HG03439 (cell line): Measurements from ENCODE around the gene CYSRT1.
"Not testable (repeated sequence)": the region's sequence is repeated elsewhere in the genome, so short reads cannot be mapped to it uniquely, and the experiment has no call there.

Source experiments
- ATAC-seq: cut with Tn5 transposase; IDR thresholded peaks from one replicate; pipeline ENCODE4 v1.9.1; 2021; ENCODE audit warnings: mild to moderate bottlenecking, moderate library complexity; ENCODE audit not compliant: unreplicated experiment

CYSRT1 gene

GRCh38 chr9:137250329-137251193 is 25.6 kb downstream of the CYSRT1 start:
- ATAC-seq: no peak

- ATAC-seq: no peak
Measured at GRCh38 chr9:137251194-137251461, 26.2 kb downstream of the CYSRT1 start, which contains the start of gene STPG3. TSS of gene STPG3 (plus strand) at chr9:137251286. CDS start at chr9:137251287, 1 bp downstream.

DNA sequence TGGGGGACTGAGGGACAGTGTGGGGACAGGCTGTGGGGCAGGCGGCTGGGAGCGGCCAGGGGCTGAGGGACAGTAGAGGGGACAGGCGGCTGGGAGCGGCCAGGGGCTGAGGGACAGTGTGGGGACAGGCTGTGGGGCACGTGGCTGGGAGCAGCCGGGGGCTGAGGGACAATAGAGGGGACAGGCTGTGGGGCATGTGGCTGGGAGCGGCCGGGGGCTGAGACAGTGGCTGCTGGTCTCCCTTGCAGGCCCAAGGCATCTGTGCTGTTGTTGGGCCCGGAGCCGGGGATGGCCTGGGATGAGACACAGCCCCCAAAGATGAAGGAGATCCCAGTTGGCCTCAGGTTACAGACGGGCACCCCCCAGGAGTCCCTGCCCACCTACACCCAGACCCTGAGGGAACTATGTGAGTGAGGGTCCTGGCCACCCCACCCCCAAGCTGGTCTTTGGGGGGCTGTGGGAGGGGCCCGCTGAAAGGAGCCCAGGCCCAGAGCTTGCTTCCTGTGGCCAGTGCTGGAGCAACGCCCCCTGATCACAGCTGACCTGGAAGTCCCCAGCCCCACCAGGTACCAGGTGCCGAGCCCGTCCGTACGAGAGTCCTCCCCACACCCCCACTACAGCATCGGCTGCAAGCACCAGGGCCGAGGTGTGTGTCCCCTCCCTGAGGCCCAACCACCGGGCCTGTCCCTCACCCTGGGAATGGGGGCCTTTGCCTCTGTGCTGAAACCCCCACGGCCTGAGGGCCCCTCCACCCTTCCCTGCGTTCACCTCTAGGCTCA is 26.7 kb downstream of the CYSRT1 start:
- no peak for ATAC-seq

- ATAC-seq: no peak
Measured at GRCh38 chr9:137252555-137253506, 27.9 kb downstream of the CYSRT1 start.

- no peak for ATAC-seq
Measured at GRCh38 chr9:137253717-137254623, 29.0 kb downstream of the CYSRT1 start.

DNA sequence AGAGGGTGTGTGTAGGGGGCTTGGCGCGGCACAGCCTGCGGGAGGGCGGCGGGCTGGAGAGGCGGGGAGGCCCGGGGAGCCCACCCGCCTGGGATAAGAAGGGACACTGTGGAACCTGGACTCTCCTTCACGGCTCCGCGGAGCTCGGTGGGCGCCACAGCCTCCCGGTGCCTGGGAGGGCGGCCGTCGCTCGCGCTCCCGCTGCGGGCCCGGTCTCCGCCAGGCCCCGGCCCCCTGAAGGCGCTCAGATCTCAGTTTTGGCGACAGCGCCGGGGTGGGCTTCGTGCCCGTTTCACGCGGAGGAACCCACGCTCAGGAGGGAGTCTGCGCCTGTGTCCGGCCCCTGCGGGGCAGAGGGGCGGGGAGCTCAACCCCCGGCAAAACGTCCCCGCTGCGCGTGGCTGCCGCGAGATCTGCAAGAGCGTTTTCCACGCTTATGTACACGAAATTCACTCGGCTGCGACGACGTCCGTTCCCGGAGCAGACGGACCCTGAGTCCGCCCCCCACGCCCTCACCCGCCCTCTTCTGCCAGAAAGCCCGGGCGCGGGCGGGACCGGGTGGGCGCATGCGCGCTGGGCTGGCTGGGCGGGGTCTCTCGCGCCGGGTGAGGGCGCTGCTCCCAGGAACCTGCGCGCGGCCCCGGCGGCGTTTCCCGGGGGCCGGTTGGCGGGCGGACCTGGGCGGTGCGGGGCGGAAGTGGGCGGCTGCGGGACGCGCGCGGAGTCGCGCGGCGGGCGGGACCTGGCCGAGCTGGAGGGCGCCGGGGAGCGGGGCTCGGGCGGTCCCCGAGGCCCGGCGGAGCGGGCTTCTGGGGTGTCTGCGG is 29.9 kb downstream of the CYSRT1 start, which contains the start of gene NELFB:
Gene NELFB, plus strand, starts transcription at position 704 of the 824 bp plus-strand sequence.
- ATAC-seq: peak; percentile 59

- ATAC-seq: peak; percentile 42
Measured at GRCh38 chr9:137255448-137256114, 30.6 kb downstream of the CYSRT1 start.

GRCh38 chr9:137256362-137256761 is 31.4 kb downstream of the CYSRT1 start:
- no peak for ATAC-seq

GRCh38 chr9:137256856-137257255 is 31.9 kb downstream of the CYSRT1 start:
- ATAC-seq: no peak

GRCh38 chr9:137262173-137262908 is 37.4 kb downstream of the CYSRT1 start:
- ATAC-seq: not testable (repeated sequence)

- no peak for ATAC-seq
Measured at GRCh38 chr9:137262909-137263285, 37.9 kb downstream of the CYSRT1 start.

DNA sequence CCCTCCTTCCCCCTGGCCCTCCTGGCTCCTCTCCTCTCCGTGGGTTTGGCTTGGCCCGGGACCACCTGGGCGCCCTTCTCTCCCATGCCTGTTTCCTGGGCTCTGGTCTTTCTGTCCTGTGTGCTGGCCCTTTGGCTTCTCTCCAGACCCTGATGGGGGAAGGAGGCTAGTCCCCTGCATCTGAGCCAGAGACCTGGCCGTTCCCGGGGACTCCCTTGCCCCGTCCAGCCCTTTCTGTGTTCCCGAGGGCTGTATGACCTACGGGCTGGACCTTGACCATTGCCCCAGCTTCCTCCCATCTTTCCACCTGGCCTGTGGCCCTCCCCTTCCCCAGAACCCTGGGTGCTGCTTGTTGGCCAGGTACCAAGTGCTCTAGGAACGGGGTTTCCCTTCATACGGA is 38.5 kb downstream of the CYSRT1 start:
- no peak for ATAC-seq

- ATAC-seq: no peak
Measured at GRCh38 chr9:137264067-137264466, 39.1 kb downstream of the CYSRT1 start.

DNA sequence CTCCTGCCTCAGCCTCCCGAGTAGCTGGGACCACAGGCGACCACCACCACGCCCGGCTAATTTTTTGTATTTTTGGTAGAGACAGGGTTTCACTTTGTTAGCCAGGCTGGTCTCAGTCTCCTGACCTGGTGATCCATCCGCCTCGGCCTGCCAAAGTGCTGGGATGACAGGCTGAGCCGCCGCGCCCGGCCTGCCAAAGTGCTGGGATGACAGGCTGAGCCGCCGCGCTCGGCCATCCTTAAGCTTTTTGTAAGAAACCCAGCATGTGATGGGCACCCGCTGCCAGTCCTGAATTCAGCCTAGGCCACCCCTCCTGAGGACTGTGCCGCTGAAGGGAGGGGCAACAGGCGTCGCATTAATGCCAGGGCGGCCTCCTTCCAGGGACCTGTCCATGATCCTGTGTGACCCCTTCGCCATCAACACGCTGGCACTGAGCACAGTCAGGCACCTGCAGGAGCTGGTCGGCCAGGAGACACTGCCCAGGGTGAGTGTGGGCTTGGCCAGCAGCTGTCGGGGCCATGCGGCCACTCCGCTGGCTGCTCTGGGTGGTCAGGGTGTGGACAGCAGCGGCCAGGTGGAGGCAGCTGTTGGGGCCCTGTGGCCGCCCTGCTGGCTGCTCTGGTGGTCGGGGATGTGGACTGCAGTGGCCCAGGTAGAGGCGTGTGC is 40.7 kb downstream of the CYSRT1 start:
- no peak for ATAC-seq

- no peak for ATAC-seq
Measured at GRCh38 chr9:137266162-137266527, 41.2 kb downstream of the CYSRT1 start.

- ATAC-seq: no peak
Measured at GRCh38 chr9:137266585-137267453, 41.8 kb downstream of the CYSRT1 start.
